HG02588 (cell line): ENCODE measurements around the gene HOXB2.

Experiments
- ATAC-seq: cut with Tn5 transposase; IDR thresholded peaks from one replicate; pipeline ENCODE4 v1.9.1; 2021; ENCODE audit warnings: mild to moderate bottlenecking, moderate library complexity; ENCODE audit not compliant: unreplicated experiment

Gene HOXB2

DNA sequence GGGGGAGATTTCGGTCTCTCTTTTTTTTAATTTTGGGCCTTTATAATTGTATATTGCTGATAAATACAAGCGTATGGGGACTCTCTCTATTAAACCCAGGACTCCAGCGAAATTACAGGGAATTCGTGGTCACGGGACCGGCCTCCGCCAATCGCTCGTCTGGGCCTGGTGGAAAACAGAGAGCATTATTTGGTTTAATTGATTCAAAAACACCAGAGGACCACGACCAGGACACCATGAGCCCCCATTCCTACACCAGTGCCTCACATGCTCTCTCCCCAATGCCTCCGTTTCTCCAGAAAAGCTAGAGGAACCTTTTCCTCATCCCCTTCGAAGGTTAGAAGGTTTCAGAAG, at the start of gene HOXB2:
Gene HOXB2, minus strand, starts transcription at position 88 of the 354 bp plus-strand sequence. CDS start 198 bp downstream, outside the sequence.
- no peak for ATAC-seq

DNA sequence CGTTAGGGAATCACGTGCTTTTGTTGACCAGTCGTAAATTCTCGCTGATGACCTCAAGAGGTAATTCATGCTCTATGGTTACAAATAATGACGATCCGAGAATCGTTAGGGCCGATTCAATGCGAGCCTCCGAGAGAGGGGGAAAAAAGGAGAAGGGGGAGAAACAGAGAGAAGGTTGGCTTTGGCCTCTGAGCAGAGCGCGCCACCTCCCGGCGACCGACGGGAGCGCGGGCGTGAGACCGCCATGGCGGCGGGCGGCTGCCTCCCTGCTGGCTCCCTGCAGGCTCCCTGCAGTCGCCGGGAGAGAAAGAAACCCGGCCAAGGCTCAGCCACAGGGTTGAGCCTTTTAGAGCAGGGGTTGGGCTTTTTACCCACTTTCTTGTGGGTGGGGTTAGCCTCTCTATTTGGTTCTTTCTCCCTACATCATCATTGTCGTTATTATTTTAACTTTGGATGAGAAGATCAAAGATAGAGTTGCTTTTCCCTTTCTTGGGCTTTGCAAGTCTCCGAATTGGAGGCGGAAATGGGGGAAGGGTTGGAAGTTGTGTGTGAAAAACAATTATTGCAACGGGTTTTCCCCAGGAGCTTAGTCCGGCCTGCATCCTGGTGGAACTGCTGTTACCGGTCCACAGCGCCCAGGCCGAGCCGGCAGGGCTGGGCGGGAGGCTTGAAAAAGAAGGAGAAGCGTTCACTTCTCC, 49.1 kb upstream of the HOXB2 start:
- ATAC-seq, result no peak

DNA sequence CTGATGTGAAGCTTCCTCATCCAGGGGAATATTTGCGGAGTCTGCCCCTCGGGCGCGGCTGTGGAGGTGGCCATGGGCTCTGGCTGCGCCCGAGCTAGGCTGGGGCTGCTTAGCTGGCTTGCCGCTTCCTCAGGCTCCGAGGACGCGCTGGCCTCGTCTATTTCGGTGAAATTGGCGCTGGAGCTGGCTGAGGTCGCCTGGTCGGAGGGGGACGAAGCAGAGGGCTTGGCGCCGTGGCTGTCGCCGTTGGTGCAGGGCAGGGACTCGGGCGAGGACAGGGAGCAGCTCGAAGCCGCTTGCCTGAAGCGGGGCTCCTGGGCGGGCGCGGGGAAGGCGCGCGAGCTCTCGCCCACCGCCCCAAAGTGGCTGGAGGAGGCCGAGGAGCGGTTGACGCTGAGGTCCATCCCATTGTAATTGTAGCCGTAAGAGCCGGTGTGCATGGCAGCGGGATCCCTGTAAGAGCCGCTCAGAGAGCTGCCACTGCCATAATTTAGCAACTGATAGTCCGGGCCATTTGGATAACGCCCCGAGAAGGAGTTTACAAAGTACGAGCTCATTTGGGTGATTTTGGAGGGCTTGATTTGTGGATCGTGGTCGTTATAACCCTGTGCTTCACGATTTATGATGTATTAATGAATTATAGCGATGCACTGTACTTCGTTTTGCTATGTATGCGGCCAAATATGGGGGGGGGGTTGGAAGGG, 48.4 kb upstream of the HOXB2 start, which contains the start of gene HOXB5:
Gene HOXB5, minus strand, starts transcription at position 654 of the 704 bp plus-strand sequence. Its CDS starts 97 bp downstream, at position 557.
- no peak for ATAC-seq

DNA sequence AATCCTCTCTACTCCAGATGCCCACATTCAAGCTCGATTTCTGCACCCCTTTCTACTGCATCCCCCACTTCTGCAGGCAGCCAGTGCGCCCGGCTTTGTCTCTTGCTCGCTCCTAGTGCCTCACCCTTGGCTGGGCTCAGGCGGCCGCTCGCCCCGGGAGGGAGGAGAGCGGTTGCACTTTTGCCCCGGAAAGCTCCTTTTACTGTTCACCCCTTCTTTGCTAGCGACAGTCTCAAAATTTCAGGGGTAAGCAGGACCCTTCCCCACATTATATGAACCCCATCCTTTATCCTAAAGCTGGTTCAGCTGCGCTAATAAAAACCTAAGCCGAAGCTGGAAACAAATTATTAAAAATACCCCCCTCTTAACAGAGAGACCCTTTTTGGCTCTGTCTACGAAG, 47.7 kb upstream of the HOXB2 start:
- ATAC-seq, result no peak

DNA sequence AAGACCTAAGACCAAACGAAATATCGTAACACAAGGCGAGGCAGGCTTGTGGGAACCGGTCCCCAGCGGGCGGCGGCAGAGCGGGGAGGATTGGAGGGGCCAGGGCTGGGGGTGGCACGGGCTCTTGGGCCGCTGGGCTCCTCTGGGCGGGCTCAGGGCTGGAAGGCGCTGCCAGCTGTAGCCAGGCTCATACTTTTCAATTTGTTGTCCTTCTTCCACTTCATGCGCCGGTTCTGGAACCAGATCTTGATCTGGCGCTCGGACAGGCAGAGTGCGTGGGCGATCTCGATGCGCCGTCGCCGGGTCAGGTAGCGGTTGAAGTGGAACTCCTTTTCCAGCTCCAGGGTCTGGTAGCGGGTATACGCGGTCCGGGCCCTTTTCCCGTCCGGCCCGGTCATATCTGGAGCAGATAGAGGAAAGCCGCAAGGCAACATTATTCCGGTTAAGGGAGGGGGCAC, 47.2 kb upstream of the HOXB2 start:
- ATAC-seq, result no peak

DNA sequence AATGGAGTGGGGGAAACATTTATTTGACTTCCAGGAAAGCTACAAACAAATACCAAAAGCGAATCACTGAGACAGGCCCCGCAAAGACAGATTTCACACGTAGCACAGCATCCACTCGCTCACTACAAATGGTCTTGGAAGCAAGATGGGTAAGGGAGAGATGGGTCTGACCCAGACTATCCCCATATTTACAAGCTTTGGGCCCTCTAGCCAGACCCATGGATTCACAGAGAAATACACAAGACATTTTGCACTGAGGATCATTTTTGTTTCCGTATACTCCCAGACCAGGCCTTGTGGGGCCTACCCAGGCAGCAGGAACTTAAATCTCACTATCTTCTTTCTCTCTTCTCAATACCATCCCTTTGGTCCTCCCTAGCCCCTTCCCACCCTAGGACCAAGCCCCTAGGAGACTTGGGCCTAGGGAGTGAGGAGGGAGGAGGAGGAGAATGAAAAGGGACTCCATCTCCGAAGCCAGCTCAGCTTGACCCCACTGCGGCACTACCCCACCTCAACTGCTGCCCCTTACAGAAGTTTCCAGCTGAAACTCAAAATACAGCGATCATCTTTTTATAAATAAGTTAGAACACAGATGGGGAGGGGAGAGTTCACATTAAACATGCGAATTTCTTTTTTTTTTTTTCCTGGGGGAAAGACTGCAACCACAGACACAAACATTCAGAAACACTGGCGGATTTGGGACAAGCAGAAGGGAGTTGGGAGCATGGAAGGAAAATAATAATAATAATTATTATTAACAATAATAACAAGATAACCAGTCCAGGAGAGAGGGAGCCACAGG, 46.5 kb upstream of the HOXB2 start:
- ATAC-seq, result no peak

DNA sequence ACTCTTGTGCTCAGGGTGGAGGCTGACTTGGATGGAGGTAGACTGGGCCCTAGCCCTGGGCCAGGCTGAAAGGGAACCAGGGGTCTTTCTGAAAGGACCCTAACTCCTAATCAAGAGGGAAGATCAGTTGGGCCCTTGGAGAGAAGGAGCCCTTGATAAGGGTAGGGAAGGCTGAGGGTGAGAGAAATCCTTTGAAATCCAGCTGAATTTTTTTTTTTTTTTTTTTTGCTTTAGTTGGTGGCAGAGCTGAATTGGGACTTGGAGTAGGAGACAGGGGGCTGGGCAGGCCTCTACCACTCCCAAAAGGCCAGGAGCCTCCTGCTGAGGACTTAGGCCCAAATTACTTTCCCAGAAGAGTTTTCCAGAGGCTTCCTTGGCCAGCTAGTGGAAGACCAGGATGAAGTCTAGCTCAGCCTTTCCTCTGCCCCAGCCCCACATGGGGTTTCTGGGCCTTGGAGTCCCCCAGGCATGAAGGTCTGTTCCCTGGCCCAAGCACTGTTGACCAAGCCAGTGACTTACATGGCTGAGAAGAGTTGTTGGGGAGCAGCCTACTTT, 45.8 kb upstream of the HOXB2 start:
- no peak for ATAC-seq

DNA sequence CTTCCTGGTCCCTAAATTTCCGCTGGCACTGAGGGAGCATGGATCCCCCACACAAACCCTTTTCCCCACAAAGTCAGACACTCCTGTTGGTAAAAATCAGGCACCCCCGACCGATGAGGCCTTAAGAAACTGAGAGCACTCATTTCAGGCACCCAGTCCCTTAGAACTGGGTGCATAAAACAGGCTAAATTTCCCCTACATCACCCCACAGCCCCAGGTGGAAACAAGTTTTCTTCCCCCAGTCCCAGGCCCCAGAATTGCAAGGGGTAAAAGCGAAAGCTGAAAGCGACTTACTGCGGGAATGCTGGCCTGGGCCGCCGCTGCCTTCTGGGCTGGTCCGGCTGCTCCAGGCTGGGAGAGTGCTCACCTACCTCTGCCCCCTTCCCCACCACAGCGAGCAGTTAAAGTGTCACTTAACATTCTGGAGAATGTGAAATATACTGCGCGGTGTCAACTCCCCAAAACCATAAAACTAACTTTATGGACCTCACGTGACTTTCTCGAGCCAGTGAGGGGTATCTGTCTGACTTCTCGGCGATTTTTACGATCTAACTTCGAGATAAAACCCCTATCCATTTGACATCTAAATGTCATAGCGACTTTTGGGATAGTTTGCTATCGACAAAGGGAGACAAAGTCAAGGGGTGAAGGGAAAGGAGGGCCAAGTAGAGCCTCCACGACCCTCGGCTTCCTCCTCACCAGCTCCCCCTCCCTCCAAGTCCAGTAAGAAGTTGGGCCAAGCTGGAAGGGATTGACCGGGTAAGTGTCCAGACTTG, 45.1 kb upstream of the HOXB2 start, which contains the start of gene HOXB3:
Gene HOXB3, minus strand, starts transcription at position 411 of the 776 bp plus-strand sequence. CDS start 37,767 bp downstream, outside the sequence.
- ATAC-seq, result no peak

DNA sequence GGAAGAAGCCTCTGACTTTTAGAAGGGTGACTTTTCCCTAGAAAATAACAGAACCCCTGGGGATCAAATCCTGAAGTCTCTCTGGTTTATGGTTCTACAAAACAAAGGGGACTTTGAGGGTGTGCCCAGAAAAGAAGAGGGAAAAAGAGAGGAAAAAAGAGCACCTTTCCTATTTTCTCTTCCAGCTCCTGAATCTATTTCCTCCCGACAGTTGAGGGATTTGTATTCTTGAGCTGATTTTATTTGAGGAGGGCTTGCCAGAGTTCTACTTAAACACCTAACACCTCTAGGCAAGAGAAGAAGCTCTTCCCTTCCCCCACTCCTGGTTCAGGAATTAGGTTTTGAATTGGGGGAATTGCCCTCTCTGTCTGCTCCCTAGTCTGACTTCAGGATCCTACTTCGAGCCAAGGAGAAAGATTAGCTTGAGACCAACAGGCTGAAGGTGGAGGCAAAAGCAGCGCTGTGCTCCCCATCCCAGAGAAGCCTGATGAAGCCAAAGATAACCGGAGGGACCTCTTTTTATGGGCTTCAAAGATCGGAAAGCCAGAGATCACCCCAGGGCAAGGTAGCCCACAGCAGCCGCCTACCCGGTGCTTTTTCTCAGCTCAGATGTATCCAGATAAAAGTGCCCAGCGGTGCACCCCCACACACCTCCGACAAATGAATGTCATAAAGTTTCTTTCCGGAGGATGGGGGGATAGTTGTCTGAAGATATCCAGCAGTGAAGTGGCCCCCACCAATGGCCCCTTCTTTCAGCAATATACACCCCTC, 44.3 kb upstream of the HOXB2 start:
- ATAC-seq, result no peak

DNA sequence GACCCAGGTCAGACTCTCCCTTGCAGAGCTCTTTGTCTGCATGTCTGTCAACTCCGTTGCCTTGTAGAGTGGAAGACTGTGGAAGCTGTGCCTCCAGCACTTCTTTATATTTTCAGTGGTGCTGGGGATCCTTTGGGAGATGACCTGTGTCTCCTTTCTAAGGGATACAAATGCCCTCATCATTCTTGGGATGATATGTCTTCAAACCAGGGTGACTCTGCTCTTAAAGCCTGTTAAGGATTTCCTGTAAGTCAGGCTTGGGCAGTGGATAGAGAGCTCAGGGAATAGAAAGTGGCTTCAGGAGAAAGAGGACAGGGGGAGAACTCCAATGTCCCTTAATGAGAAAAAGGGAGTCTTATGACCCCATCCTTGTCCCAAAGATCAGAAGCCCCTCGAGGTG, 43.6 kb upstream of the HOXB2 start:
- ATAC-seq, result no peak

DNA sequence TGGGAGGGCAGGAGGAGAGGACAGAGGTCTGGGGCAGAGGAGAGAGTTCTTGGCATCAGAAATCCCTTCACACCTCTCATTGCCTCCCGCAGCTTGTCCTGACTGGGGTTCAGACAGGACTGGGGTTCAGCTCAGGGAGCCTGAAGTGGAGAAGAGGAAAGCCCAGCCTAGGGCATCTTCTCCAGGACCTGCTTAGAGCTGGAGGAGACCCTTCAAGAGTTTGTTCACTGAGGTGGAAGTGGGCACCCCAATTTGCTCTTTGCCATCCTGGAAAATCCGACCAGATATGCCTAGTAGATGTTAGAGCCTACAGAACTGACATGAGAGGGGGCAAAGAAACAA, 43.1 kb upstream of the HOXB2 start:
- ATAC-seq, result no peak

DNA sequence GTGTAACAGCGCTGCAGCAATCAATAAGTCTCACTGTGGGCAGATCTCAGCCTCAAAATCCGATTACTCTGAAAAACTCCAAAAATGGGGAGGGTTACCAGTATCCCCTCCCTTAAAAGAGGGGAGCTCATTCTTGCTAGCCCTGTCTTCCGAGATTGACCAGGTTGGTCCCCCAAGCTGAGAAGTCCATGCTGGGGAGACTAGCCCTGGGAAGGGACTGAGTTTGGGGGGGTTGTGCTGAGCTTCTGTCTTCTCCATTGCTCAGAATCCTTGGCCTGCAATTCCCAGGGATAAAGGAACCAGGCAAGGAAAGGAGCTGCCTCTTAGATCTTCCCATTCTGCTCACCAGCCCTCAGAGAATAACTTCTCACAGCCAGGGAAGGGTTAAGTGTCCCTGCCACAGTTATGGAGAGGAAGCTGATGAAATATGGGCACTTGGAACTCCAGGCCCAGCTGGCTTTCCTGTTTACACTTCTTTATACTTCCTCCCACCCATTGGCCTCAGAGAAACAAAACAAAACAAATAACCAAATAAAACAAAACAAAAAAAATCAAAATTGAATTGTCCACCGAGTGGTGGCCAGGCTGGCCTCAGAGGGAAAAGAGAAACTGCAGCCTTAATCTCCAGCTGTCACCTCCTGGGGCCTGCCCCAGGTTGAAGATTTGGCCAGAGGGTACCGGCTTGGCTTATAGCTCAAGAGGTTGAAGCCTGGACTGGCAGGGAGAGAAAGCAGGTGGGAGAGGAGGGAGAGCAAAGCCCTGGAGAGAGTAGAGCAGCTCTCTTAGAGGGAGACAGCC, 42.6 kb upstream of the HOXB2 start:
- ATAC-seq, result no peak

DNA sequence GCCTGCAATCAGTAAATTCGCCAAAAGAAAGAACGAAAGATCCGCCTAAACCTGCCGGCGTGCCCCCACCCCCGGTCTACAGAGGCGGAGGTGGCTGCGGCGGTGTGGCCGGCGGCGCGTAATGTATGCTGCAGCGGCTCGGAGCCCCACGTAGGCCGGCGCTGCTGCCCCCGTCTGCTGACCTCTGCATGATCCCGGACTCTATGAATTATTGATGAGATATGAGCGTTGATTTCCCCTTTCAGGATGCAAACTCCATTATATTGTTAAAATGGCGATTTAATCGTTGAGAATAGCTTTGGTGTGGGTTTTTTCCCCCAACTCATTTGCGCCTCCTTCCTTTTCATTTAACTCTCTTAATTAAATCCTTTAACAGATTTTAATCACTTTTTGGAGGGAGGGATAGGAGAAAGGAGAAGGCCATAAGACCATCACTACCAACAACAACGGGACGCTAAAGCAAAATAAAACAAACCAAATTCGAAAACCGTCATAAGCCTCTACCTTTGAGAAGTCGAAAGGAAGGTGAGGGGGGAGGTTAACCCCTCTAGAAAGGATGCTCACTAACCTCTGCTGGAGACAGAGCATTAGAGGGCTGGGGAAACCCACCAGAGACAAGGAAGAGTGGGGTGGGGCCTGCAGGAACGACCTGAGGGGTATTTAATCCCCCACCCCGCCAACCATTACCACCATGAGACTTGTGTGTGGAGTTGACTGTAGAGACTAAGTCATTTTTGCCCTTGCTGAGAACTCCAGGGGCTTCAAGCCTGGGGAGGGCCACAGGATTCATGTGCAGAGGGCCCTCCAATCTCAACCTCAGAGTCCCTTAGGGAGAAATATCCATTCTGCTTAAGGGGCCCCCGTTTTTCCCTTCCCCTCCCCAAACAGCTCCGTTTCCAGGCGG, 41.7 kb upstream of the HOXB2 start:
- ATAC-seq, result no peak

DNA sequence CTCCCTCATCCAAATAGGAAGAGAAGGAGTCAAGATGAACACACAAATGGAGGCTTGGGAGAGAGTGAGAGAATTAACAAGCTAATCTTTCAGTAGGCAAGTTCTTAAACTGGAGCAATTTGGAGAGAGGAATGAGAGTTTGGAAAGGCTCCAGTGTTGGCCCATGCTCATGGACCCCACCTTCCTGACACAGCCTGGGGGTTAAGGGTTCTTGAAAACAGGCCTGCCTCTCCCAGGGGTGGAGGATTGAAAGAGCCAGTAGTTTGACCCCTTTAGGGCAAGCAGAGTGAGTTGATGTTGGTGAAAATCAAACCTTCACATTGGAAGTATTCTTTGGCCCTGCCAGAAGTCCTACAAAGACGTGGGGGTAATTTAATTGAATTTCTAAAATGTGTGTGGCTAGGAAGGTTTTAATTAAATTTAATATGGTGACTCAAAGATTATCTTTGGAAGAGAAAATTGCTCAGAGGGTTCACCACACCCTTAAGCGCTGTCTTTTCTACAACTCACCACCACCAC, 39.4 kb upstream of the HOXB2 start:
- ATAC-seq, result no peak

DNA sequence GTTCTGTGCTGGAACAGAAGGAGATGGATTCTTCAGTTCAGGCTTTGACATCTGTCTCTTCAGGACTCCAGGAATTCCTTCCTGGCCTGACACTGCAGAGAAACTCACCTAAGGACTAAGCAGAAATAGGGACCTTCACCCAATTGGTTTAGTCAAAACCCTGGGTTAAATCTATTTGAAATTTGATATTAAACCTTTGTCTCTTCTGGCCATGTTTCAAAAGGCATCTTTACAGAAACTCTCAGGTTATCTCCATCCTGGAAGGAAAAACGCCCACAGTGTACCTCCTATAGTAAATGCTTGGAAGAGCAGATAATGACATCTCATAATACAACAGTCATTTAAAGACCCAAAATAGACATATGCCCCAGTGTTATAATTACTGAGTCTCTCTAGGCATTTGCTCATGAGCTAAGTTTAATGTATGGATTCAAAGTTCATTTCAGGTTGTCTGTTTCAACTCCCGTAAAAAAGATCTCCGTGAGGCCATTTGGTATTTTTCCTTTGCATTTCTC, 38.9 kb upstream of the HOXB2 start:
- ATAC-seq, result no peak

DNA sequence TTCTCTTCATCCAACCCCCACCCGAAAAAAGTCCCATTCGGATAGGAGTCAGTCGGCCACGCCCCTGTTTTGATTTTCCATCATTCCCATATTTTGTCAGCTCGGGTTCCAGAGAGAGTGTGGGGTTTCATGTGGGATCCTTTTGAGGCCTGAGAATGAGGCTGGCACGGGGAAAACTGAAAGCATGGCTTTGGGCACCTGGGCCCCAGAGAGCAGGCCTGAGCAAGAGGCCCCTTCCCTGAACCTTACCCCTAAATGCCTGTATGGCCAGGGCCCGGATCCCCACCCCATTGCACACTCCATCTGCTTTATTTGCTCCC, 37.8 kb upstream of the HOXB2 start:
- ATAC-seq, result no peak

DNA sequence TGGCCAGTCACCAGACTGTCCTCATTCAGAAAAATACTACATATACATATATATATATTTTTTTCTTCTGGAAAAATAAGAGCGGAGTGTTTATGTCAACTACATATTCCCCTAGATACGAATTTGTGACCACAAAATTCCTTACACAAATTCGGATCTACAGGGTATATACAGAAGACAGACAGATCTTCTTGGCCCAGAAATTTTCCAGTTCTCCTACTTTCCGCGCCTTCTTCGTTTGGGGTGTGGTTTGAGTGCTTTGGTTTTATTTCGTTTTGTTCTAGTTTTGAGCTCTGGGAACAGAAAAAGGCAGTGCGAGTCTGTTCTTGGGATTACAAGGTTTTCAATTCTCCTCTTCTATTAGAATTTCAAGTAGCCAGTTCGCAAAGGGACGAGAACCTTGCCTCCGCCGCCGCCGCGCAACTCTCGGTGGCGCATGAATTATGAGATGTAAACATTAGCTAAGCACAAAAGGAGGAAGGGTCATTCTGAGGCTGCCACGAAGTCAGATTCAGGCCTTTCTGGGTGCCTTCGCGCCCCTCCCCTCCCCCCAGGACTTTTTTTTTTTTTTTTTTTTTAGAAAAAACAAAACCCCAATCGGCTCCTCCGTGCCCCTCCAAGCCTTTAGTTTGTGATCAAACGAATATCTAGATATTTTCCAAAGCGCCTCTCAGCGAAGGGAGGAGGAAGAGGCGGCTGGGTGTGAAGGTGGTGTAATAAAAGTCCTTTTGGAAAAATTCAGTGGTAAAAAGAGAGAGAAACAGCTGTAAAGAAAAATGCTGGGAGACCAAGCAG, 35.0 kb upstream of the HOXB2 start:
- ATAC-seq, result no peak
